Stimulated activated CD4-positive, alpha-beta T cell treated with anti-CD3 and anti-CD28 coated beads, TNF-alpha, amount 100 ng/mL, for 24 hours (primary cell): ENCODE measurements around the gene USP7.

ENCODE experiments used
- DNase-seq, 3 experiments: peaks; one replicate each; pipeline ENCODE4 v3.0.0-alpha.2; 2020; ENCODE audit warnings: low read depth in 3 of 3

Gene USP7

DNA sequence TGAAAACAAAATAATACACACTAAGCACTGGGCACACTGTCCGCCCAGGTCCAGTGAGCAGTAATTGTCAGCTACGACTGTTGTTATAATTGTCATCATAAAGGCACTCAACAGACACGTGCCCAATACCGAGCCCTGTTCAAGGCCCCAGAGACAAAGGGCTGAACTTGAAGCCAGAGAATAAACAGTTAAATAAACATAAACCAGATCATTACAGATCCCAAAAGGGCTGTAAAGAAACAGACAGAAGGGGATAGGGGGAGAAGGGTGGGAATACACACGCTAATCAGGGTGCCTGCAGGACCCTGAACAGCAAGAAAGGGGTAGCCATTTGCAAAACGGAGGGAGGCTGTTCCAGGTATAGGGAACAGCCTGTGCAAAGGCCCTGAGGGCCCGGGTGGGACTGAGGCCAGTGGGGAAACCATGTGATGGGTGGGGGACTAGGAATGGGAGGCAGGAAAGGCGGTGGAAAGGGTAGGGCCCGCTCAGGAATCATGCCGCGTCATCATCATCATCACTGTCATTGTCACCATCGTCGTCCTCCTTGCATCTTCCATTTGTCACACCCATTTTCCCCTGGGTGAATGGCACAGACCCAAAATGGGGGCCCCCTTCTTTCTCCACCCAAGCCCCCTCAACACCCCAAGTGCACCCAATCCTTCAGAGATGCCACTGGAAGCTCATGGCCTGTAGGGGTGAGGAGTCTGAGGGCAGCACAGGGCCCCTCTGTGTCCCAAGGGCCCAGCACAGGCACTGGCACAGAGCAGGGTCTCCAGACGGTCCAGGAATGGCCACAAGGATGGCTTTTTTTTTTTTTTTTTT is 101.2 kb downstream of the USP7 start:
- DNase-seq, result no peak

DNA sequence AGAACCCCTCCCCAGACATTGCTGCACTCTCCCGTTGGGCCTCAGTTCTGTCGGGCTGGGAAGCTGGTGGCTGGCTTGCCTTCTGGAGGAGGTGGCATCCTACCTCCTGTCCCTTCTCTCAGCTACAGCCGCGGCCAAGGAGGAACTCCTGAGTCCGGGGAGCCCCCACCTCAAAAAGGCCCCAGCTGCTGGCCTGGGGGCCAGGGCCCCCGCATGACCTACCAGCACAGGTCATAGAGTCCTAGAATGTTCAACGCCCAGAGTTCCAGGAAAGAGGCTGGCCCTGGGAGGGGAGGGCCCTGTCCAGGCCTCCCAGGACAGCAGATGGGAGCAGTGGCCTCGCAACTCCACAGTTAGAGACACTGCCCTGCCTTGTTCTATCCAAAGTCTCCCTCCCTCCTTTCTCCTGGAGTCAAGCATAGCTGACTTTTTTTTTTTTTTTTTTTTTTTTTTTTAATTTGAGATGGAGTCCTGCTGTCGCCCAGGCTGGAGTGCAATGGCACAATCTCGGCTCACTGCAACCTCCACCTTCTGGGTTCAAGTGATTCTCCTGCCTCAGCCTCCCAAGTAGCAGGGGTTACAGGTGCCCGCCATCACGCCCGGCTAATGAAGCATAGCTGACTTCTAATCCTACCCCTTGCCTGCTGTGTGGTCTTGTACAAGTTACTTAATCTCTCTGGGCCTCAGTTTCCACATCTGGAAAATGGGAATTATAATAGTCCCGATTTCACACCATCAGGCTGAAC is 102.0 kb downstream of the USP7 start:
- DNase-seq, result no peak

DNA sequence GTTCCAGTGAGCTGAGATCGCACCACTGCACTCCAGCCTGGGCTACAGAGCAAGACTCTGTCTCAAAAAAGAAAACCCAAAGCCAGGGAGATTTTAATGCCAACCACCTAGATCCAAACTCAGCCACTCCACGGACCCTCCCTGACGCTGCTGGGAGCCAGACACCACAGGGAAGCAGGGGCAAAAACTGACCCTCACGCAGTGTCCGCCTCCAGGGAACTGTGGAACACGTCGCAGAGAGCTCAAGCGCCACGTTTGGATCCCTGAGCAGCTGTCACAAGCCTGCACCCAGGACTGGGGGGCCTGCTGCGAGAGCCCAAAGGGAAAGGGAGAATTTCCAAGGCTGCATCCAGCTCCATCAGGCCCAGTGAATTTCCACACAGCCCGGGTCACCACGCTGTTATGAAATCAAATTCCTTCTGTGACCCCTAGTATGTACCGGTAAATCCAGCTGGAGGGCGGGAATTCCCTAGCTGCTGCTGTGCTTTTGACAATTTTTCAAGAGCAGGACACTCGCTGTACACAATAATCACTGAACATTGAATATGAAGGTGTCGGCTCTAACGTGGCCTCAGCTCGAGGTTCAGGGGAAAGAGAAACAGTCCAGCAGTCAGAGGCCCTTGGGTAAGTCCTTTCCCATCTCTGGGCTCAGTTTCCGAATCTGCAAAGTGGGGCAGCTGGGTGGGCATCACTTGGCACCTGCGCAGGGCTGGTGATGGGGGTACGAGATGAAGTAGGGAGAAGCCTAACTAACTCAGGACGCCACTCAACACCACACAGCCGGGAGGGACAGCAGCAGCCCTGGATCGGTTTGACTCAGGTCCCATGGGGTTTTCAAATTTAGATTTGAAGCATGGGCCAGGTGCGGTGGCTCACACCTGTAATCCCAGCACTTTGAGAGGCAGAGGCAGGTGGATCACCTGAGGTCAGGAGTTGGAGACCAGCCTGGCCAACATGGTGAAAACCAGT is 103.5 kb downstream of the USP7 start:
- DNase-seq, result no peak

DNA sequence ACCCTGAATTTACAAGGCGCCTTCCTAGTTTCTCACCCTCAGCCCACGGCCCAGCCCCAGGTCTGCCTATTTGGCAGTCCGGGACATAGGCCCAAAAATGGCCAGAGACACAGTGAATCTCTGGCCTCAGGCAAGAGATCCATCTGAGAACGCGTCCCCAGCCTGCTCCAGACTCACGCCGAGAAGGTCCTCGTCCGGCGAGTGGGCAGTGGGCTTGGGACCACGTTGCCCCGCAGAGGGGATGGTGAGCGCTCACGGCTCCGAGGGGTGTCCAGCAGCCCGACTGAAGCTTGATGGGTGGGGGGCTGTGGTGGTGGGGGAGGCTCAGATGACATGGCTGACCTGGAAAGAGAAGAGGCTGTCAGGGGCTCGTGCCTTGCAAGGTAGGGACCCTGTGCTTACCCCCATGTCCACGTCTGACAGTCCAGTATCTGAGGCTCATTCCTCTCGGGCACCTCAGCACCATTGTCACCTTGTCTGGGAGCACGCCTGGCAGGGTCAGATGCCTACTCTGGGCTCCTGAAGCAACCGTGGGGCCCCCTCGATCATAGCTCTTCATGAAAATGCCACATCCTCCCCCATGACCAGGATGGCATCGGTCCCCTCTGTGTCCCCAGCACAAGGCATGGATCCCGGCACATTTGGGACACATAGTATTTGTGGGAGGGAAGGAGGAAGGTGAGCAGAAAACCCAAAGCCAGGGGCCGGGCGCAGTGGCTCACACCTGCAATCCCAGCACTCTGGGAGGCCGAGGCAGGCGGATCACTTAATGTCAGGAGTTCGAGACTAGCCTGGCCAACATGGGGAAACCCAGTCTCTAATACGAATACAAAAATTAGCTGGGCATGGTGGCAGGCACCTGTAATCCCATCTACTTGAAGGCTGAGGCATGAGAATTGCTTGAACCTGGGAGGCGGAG is 104.5 kb downstream of the USP7 start:
- no peak for DNase-seq

DNA sequence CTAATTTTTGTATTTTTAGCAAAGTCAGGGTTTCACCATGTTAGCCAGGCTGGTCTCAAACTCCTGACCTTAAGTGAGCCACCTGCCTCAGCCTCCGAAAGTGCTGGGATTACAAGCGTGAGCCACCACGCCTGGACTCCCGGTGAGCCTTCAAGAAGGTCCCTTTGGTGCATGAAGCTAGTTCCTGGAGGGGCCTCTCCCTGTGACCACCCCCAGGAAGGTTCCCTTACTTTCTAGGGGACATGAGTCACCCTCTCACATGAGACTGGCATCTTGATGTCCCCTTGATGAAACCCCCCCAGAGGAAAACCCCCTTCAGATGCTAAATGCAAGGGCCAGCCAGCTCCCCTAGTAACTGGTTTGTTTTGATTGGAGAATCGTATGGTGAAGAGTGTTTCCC is 107.7 kb downstream of the USP7 start:
- no peak for DNase-seq

DNA sequence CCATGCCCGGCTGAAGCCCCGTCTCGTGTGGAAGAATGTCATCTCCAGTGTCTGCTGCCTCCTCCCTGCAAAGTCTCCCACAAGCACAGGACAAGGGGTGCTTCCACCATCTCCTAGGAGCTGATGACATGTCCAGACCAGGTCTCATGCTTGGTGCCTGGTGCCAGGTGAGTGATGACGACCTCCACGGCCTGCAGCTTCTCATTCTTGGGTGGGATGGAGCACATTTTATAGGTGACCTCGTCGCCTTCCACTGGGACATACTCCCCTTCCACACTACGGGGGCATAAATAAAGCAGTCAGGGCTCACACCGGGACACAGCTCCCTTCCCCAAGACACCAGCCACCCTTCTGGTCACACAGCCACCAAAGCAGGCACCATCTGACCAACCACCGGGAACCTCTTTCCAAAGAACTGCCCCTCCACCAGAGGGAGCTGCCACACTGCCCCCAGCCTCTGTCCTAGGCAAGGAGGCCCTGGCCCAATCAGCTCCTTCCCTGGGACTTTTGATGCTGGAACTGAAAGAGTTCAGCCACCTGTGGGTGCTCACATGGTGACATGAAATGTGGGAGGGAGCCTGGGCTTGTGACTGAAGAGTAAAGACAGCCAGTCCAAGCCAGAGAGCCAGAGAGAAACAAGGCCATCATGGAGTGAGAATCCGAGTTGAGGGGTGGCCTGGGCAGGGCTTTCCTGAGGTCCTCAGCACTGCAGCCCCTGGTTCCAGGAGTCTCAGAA is 108.5 kb downstream of the USP7 start:
- no peak for DNase-seq

DNA sequence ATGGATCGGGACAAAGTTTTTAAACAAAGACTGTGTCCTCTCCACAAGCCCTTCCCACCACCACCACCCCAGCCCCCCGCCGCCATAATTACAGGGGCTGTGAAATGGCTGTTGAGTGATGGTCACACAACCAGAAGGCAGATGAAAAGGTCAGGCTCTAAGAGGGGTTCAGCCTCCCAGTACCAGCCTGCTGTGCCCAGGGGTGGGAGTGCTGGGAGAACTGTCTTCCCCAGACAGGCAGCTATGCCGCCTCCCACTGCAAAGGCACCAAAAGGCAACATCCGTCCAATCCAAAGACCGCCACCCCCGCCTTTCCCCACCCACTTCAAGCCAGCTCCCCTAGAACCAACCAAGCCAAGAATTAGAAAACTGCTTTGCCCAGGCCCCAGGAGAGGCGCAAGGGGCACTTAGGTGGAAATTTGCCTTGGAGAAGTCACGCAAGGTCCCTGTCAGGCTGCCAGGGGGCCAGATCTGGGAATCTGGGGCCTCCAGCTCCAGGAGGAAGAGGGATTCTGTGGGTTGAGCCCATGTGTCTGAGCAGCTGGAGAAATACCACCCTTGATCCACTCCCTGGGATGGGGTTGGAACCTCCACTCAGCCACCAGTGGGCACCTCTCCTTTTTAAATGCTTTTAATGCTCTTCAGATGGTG is 109.3 kb downstream of the USP7 start:
- DNase-seq, result no peak

DNA sequence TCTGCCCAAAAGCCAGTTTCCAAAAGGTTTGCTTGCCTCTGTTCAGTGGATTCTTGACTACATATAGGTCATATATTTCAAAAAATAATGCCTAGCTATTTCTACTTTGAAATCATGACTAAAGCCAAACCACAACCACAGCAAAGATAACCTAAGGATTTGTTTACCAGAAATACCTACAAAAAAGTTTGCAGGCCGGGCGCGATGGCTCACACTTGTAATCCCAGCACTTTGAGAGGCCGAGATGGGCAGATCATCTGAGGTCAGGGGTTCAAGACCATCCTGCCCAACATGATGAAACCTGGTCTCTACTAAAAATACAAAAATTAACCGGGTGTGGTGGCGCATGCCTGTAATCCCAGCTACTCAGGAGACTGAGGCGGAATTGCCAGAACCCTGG is 110.1 kb downstream of the USP7 start:
- no peak for DNase-seq

DNA sequence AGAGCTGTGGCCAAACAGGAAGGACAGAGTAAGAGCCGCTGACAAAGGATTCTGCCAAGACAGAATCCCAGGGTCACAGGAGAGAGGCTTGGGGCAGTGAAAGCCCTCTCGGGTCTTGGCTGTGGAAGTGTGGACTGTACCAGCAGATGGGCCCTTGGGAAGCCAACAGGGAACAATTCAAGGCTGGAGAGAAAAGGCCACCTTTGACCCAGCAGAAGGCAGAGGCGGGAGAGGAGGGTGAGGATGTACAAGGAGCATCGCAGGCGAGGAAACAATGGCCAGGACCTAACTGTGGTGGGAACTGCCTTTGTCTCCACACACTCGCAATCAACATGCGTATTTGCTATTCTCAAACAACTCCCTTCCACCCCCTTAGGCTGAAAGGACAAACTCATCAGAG is 110.6 kb downstream of the USP7 start:
- no peak for DNase-seq

DNA sequence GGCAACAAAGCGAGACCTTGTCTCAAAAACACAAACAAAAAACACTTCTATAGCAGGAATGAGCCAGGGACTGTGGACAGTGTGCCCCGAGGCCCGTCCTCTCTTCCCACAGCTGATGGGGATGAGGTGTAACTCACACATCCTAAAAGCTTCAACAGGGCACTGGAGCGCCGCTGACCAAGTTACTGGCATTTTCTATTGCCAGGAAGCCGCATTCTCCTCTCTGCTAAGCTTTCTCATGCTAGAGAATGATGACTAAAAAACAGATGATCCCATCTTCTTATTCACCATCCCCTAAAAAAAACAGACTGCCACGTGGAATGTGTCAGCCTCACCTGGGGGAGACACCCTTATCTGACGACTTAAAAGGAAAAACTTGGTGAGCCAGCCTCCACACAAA is 111.2 kb downstream of the USP7 start:
- no peak for DNase-seq

DNA sequence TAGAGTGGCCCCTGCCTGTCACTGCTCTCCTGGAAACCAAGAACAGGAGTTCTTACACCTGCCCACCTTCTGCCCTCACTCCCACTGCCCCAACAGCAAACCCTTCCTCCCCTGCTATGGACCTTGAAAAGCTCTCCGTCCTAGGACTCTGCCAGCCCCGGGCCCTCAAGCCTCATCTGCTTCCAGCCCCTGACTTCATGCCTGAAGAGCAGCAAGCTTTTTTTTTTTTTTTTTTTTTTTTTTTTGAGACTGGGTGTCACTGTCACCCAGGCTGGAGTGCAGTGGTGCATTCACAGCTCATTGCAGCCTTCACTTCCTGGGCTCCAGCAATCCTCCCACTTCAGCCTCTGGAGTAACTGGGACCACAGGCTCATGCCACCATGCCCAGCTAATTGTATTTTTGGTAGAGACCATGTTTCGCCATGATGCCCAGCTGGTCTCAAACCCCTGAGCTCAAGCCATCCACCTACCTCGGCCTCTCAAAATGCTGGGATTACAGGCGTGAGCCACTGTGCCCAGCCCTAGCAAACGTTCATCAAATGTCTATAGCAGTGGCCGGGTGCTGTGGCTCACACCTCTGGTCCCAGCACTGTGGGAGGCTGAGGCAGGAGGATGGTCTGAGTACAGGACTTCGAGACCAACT is 111.8 kb downstream of the USP7 start:
- no peak for DNase-seq

DNA sequence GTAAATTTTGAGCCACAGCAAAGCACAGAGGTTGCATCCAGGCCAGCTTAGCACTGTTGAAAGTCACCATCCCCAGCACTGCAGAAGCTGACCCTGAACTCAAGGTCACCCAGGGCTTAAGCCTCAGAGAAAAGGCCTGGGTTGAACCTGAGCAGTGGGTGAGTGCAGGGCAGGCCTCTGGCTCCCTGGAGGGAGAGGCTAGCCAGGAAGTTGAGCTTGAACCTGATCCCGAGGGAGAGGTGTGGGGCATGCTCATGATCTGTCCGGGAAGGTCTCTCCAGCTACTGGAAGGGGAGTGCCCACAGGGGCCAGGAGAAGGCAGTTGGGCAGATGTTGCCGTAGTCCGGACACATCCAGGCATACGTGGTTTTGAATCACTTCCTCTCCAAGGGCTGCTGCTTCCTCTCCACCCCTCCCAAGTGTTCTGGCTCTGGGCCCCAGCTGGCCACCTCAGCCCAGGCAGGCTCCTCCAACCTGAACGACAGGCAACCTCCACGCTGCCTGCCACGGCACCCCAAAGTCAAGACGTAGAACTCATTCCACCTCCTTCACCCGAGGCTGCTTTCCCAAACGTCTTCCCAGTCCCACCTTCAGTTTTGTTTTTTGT is 113.3 kb downstream of the USP7 start:
- no peak for DNase-seq

DNA sequence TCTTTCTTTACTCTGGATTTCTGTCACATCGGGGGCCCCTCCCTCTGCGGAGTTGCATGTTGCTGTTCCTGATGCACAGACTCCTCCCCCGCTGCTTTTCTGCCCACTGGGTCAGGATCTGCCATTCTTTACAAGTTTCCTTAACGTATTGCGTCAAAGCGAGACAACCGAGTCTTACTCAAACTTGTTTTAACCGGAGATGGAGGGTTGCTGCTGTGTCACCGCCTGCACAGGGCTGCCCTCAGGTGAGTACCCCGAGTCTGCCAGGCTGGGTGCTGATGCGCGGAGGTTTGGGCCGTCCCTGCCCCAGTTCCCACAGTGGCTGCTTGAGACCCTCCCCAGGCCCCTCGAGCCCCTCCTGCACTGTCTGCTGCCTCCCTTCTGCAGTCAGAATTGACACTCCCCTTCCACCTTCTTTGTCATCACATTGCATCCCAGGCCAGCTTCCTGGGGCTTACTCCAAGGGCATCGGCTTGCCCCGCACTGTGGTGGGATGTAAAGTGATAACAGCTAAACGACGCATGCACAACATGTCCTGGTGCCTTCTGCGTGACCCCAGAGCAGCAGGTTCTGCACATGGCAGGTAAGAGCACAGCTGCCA is 114.2 kb downstream of the USP7 start:
- no peak for DNase-seq

DNA sequence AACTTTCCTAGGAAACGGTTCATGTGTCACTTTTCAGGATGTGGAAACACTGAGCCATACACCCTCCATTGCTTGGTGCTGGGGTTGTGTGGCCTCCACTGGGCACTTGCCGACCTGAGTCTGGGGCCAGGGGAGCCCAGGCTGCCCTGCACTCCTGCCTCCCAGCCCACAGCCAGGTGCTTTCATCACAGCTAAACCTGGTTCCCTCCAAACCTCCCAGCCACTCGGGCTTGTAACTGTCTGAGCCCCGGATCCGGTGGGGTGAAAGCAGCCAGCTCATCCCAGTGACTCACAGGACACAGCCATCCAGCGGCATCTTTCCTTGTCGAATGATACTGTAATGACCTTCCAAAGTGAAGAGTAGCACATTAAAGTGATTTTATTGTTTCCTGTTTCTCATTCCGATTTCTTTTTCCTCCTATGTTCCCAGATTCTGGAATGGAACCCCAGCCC is 114.7 kb downstream of the USP7 start:
- DNase-seq, result no peak

DNA sequence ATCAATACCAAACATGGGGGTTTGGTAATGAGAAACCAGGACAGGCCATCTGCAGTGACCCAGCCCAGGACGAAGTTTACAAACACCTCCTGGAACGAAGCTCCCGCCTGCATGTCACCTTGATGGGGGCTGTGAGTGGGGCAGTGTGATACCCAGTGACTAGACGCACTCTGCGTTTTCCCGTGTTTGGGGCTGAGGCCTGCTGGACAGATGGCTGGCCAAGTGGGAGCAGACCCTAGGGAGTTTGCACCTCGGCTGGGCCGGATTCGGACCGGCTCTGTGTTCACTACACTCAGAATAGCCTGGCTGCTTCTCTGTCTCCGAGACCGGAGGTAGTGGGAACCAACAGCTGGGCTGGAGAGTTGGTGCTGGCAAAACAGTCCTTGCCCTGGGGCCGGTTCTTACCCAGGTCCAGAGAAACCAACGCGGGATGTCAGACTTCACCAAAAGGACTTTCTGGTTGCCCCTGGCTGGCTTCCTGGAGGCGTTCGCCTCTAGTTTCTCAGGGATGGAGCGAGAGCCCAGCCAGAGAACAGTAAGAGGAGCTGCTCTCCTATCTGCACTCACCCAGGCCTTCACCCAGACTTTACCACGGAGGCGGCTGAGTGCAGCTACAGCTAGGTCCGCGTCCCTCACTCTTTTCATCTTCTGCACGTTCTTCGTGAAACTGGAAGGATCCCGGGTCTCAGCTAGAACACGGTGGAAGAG is 115.3 kb downstream of the USP7 start:
- DNase-seq, result no peak

DNA sequence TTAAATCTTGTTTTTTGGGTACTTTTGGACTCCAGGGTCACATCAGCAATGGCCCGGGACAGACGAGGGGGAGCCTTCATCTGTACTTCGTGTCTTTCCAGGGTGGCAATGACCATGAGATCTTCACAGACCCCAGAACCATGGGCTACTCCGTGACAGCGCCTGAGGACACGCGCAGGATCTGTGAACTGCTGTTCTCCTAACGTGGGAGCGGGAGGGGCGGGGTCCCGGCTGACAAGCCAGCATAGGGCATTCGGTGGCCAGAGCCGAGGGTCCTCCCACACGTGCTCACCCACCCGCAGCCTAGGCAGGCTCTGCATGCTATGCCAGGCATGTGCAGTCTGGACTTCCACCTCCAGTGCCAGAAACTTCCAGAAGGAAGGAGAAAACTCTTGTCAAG is 116.1 kb downstream of the USP7 start:
- DNase-seq, result no peak

DNA sequence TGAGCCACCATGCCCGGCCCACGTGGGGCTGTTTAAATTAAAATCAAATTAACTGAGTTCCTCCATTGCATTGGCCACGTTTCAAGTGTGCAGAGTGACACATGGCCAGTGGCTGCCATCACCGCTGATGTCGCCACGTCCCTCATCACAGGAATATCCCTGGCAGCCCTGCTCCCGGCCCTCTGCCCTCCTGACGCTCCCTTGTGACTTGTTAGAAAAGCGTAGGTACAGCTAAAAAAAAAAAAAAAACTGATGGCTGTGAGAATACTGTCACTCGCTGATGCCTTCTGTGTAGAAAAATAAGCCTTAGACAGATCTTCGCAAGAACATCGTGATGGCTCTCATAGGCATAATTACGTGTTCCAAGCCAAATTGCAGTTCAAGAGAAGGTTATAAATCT is 116.6 kb downstream of the USP7 start:
- DNase-seq, result no peak

DNA sequence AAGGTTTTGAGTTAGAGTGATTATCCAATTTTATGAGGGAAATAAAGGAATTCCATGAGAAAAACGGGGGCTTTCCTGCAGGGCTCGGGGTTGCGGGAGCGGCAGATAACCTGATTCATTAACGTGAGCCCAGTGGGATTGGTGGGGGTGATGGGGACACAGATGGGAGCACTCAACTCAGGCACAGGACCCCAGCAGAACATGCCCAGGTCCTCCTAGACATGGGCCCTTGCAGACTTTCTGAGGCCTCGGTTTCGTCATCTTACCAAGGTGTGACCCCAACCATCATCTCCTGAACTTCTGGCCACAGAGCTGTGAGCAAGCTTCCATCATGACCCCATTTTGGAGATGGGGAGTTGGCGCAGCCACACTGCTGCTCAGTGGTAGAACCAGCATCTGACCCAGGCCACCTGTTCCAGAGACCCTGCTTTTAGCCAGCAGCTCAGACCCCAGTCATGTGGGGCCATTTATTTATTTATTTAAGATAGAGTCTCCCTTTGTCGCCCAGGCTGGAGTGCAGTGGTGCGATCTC is 117.2 kb downstream of the USP7 start:
- DNase-seq, result no peak
